ENCODE data around the gene TMEM30B.
A peak's percentile ranks its signal among the peaks of the same experiment; 100 is the strongest.
"Not testable (repeated sequence)": the region's sequence is repeated elsewhere in the genome, so short reads cannot be mapped to it uniquely, and the experiment has no call there.

Gene TMEM30B, protein sequence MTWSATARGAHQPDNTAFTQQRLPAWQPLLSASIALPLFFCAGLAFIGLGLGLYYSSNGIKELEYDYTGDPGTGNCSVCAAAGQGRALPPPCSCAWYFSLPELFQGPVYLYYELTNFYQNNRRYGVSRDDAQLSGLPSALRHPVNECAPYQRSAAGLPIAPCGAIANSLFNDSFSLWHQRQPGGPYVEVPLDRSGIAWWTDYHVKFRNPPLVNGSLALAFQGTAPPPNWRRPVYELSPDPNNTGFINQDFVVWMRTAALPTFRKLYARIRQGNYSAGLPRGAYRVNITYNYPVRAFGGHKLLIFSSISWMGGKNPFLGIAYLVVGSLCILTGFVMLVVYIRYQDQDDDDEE

DNA sequence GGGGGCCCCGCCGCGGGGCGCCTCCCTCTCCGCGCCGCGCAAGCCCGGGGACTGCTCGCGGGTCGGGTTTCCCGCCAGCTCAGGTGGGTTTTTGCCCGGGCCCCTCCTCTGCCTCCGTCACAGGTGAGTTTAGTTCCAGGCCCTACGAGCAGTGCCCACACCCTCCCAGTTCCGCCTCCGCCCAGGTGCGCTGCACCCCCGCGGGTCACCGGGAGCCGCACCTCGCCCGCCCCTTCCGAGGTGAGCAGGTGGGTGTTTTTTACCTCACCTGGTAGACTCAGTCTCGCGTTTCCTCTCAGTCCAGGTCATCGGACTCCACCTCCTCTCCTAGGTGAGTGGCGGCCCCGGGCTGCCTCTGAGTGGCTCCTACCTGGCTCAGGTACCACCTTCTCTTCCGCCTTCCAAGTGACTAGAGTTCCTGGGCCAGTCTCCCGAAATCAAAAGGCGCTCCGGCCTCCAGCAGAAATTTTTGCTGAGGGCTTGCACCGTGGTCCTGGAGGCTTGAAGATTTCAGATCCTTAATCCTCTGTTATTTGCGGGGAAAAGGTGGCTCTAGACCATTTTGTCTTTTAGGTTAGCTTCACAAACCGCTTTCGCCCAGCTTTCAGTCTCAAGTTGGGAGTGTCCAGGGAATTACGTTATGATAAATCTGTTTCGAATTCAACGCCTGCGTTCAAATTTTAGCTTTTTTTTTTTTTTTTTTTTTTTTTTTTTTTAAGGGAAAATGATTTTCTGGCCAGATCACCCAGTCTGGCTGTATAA lies at the start of gene TMEM30B:
TSS of gene TMEM30B (minus strand) at position 153 of the 762 bp plus-strand sequence. CDS start 191 bp downstream, outside the sequence.
- no peak for DNase-seq

GRCh38 chr14:61330511-61330910 lies 49.4 kb upstream of the TMEM30B start:
- DNase-seq = no peak

GRCh38 chr14:61329478-61330051 lies 48.4 kb upstream of the TMEM30B start:
- DNase-seq = no peak

GRCh38 chr14:61328626-61329262 lies 47.6 kb upstream of the TMEM30B start:
- no peak for DNase-seq

DNA sequence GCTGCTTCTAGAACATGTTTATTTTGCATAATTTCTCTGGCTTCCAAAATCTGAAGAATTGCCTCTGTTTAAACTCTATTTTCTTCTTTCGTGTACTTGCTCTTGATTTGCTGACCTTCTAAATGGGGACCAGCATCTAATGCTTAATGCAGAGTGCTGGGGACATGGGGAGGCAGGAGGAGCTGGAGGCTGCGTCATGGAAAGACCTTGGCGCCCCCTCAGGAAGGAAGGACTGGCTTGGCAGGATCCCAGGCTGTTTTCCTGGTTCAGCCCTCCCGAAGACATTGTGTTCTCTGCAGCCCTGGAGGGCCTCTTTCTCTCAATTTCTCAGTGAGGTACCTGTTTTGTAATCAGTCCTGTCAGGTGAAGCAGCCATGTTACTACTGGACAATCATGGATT lies 45.7 kb upstream of the TMEM30B start:
- no peak for DNase-seq

DNA sequence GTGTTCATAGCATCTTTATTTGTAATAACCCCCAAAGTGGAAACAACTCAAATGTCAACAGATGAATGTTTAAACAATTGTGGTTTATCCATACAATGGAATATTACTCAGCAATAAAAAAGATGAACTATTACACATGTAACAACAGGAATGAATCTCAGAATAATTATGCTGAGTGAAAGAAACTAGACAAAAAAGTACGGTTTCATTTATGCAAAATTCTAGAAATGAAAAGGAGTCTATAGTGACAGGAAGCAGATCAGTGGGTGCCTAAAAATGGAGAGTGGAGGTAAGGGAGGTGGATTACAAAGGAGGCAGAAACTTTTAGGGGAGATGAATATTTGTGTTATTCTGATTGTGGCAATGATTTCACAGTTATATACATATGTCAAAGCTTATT lies 45.0 kb upstream of the TMEM30B start:
- DNase-seq = no peak

- peak in 1 of 2 experiments; percentile 16 for DNase-seq
These were observed 44.0 kb upstream of the TMEM30B start for GRCh38 chr14:61325166-61325565.

- DNase-seq = no peak
These were observed 42.8 kb upstream of the TMEM30B start for GRCh38 chr14:61323970-61324369.

GRCh38 chr14:61322799-61323290 lies 41.7 kb upstream of the TMEM30B start:
- DNase-seq = no peak

- peak in 1 of 2 experiments; percentile 42 for DNase-seq
These were observed 41.1 kb upstream of the TMEM30B start for GRCh38 chr14:61322011-61322798.

DNA sequence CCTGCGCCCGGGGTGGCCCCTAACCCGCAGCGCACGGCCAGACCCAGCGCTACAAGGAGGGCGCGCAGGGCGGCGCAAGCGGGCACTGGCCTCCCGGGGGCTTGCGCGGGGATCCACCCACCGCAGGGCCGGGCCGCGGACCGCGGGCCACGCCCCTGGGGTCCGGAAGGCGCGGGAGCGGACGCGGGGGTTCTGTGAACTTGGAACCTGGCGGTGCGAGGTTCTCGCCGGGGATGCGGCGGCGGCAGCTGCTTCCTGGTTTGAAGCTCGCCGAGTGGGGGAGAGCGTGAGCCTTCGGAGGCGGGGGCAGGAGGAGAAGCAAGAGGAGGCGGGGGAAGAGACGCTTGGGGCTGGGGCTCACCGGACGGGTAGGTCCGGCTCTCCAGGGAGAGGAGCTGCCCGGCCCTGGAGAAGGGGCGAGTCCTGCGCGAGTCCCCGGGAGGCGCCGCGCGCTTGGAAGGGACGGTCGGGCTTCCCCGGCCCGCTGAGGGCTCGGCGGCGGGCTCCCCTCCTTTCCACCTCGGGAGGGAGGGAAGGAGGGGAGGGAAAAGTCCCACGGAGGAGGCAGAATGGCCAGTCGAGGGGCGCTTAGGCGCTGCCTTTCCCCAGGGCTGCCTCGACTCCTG lies 40.4 kb upstream of the TMEM30B start, which contains the start of gene PRKCH:
TSS of gene PRKCH (plus strand) at position 195 of the 626 bp plus-strand sequence. CDS start 523 bp downstream, outside the sequence.
- DNase-seq = peak; percentile 51 to 69

DNA sequence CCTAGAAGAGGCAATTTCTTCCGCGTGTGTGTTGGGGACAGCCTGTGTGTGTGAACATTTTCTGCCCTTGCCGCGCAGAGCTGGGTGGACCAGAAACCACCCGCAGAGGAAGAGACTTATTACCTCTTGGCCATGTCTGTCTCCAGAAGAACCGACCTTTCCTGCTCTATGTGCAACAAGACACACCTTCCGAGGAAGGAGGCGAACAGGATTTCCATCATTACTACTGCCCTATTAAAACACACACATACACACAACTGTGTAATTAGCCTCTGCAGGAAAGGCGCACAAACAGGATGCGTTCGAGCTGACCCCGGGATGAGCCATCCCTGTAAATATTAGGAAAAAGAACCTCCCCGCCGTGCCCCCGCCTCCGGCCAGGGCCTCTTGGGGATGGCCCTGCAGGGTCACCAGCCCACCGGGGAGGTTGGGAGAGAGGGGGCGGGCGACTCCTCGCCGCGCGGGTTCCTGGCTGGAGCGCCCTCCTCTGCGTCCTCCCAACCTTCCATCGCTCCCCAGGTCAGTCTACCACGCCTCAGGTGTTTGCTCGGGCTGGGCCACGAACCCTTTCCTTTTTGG lies 39.8 kb upstream of the TMEM30B start:
- no peak for DNase-seq

- DNase-seq = not testable (repeated sequence)
These were observed 39.0 kb upstream of the TMEM30B start for GRCh38 chr14:61320170-61320569.

GRCh38 chr14:61319706-61320105 lies 38.6 kb upstream of the TMEM30B start:
- no peak for DNase-seq

- no peak for DNase-seq
These were observed 37.9 kb upstream of the TMEM30B start for GRCh38 chr14:61319086-61319485.

DNA sequence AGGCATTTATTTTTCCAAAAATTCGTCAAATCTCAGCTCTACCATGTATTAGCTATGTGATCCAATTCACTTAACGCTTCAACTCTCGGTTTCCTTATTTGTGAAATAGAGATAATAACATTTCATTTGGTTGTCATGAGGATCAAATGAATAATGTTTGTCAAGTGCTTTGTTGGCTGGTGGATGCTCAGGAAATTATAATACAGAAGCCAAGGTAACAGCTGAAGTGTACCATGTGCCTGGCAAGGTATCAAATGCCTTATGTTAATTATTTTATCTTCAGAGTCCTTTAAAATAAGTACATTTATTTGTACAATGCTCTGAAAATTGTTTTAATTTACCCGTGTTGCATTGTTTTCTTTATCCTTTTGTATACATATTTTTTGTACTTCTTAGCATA lies 34.2 kb upstream of the TMEM30B start:
- no peak for DNase-seq

DNA sequence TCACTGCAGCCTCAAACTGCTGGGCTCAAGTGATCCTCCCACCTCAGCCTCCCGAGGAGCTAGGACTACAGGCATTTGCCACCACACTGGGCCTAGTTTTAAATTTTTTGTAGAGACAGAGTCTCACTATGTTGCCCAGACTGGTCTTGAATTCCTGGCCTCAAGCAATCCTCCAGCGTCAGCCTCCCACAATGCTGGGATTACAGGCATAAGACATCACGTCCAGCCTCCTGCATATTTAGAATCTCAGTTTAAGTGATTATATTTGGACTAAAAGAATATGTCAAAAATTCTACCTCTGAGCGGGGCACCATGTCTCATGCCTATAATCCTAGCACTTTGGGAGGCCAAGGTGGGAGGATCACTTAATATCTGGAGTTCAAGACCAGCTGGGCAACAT lies 27.6 kb upstream of the TMEM30B start:
- DNase-seq = not testable (repeated sequence)

DNA sequence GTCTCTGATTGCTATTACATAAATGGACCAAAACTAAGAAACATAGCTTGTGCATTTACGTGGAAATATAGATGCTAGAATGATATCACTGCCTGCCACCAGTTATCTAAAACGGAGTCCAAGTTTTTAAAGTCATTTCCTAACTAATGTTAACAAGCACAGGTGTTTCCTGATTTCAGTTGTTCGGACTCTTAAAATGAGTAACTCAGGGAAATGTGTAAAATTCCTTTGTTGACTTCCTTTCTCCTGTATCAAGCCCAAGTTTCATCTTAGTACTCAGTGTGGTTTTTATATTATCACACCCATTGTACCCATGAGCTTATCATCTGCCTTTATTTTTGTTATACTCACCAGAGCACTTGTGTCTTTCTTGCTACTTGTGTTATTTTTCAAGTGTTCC lies 27.1 kb upstream of the TMEM30B start:
- no peak for DNase-seq

GRCh38 chr14:61304688-61305087 lies 23.6 kb upstream of the TMEM30B start:
- no peak for DNase-seq

DNA sequence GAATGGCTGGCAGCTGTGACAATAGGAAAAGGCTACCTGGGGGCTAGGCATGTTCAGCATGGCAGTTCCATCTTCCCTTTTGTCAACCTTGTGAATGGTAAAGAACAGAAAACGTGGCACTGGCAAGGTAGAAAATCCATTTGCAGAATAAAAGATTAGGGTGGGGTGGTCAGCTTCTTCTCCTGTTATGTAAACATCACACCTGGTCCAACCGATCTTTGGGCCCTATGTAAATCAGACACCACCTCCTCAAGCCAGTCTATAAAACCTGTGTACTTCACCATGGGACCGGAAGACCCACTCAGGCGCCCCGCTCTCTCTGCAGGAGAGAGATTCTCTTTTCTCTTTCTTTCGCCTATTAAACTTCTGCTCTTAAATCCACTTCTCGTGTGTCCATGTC lies 19.6 kb upstream of the TMEM30B start:
- DNase-seq = no peak

- DNase-seq = no peak
These were observed 19.1 kb upstream of the TMEM30B start for GRCh38 chr14:61300209-61300608.

Measured in NCI-H524 (cell line).